ENCODE results near the gene GPC1.

The GPC1 gene

GRCh38 chr2:240457223-240458043 lies 22.0 kb downstream of the GPC1 start:
- no peak for DNase-seq

- no peak for DNase-seq
Measured at GRCh38 chr2:240458044-240458899, 22.8 kb downstream of the GPC1 start.

- no peak for DNase-seq
Measured at GRCh38 chr2:240458900-240459391, 23.5 kb downstream of the GPC1 start.

GRCh38 chr2:240459401-240460252 lies 24.2 kb downstream of the GPC1 start:
- no peak for DNase-seq

- DNase-seq, result no peak
Measured at GRCh38 chr2:240460253-240460711, 24.8 kb downstream of the GPC1 start.

- DNase-seq, result no peak
Measured at GRCh38 chr2:240460781-240461431, 25.4 kb downstream of the GPC1 start.

- DNase-seq, result no peak
Measured at GRCh38 chr2:240461471-240462072, 26.1 kb downstream of the GPC1 start.

- DNase-seq, result no peak
Measured at GRCh38 chr2:240462073-240462706, 26.7 kb downstream of the GPC1 start.

GRCh38 chr2:240462707-240463273 lies 27.3 kb downstream of the GPC1 start:
- DNase-seq, result no peak

- no peak for DNase-seq
Measured at GRCh38 chr2:240463274-240463865, 27.9 kb downstream of the GPC1 start.

- DNase-seq, result no peak
Measured at GRCh38 chr2:240463866-240464481, 28.5 kb downstream of the GPC1 start.

GRCh38 chr2:240464514-240465241 lies 29.2 kb downstream of the GPC1 start:
- DNase-seq, result no peak

GRCh38 chr2:240465268-240465764 lies 29.9 kb downstream of the GPC1 start:
- no peak for DNase-seq

GRCh38 chr2:240465765-240466578 lies 30.5 kb downstream of the GPC1 start:
- no peak for DNase-seq

GRCh38 chr2:240466579-240467148 lies 31.2 kb downstream of the GPC1 start:
- DNase-seq, result no peak

- no peak for DNase-seq
Measured at GRCh38 chr2:240467149-240467642, 31.7 kb downstream of the GPC1 start.

- DNase-seq, result no peak
Measured at GRCh38 chr2:240467659-240468302, 32.3 kb downstream of the GPC1 start.
